Choroid plexus epithelial cell (primary cell): ENCODE data around the gene ENTPD2.
"Not testable (repeated sequence)": the region's sequence is repeated elsewhere in the genome, so short reads cannot be mapped to it uniquely, and the experiment has no call there.

Experiments
- DNase-seq: peaks from one replicate; pipeline ENCODE4 v3.0.0-alpha.2; 2010; ENCODE audit warnings: low read depth
- H3K4me3 ChIP-seq: 2 replicates; pipeline ENCODE4 v1.5.1; 2011; ENCODE audit warnings: low read depth, mild to moderate bottlenecking, control low read depth, low read length, moderate library complexity
- TF ChIP-seq, protein P1 (sequence below): conservative IDR thresholded peaks from 2 replicates; pipeline ENCODE4 v1.5.1; 2011; ENCODE audit warnings: low read depth, mild to moderate bottlenecking, control low read depth, inconsistent platforms, low read length, moderate library complexity

ENTPD2 gene

DNA sequence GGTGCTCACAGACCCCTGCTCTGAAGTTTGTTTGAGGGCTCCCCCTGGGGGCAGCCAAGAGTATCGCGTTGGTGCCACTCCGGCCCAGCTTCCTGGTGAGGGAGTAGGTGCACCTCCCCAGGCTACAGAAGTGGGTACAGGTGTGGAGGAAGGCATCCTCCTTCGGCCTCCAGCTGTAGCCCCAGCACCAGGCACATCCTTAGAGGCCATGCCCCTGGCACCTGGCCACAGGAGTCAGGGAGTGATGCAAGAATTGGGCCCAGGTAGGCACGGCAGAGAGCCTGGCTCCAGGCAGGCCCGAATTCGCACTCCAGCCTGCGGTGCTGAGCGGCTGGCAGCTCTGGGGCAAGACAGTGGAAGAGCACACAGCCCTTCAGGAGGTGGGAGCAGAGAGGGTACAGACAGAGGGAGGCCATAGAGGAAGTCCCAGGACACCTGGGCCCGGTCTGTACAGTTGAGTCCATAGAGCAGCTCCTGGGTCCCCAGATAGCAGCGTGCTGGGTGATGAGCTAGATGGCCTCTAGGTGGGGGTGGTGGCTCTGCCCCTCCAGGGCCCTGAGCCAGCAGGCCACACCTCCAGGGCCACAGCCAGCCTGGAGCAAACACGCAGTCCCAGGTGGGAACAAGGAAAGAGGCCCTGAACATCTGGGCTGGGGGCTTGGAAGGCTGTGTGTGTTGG lies 14.1 kb upstream of the ENTPD2 start:
- DNase-seq: peak; percentile 83
- no peak overlapping the region for H3K4me3 ChIP-seq
- TF ChIP-seq, protein P1, sequence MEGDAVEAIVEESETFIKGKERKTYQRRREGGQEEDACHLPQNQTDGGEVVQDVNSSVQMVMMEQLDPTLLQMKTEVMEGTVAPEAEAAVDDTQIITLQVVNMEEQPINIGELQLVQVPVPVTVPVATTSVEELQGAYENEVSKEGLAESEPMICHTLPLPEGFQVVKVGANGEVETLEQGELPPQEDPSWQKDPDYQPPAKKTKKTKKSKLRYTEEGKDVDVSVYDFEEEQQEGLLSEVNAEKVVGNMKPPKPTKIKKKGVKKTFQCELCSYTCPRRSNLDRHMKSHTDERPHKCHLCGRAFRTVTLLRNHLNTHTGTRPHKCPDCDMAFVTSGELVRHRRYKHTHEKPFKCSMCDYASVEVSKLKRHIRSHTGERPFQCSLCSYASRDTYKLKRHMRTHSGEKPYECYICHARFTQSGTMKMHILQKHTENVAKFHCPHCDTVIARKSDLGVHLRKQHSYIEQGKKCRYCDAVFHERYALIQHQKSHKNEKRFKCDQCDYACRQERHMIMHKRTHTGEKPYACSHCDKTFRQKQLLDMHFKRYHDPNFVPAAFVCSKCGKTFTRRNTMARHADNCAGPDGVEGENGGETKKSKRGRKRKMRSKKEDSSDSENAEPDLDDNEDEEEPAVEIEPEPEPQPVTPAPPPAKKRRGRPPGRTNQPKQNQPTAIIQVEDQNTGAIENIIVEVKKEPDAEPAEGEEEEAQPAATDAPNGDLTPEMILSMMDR: peak; percentile 88

DNA sequence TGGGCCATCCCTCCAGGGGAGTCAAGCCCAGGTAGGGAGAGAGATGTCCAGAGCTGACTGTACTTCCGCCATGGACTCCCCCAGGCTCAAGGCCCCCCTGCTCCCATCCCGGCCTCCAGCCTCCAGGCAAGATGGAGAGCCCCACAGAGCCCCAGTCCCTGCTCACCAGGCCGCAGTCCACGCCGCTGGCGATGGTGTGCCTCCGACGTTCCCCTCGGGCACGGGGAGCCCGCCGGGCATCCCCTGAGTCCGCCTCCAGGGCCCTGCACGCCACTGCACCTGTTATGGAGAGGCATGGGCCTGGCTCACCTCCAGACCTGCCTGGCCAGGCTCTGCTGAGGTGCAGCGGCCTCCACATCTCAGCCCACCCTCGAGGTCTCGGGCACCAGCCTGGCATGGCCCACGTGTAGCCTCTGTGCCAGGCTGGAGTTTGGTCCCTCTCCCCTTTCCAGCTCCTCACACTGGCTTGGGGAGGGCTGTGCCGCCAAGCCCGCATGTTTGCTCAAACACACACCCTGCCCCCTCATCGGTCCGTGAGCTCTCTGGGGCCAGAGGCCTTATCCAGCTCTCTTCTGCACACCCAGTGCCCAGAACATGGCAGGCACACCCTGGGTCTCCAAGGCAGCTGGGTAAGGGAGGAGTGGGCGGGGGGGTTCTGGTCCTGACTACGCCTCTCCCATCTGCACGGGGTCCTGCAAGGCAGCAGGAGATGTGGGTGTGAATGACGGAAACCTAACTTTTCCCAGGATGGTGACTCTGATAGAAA lies 12.4 kb upstream of the ENTPD2 start:
- H3K4me3 ChIP-seq: no peak overlapping the region
- TF ChIP-seq, protein P1: no peak

DNA sequence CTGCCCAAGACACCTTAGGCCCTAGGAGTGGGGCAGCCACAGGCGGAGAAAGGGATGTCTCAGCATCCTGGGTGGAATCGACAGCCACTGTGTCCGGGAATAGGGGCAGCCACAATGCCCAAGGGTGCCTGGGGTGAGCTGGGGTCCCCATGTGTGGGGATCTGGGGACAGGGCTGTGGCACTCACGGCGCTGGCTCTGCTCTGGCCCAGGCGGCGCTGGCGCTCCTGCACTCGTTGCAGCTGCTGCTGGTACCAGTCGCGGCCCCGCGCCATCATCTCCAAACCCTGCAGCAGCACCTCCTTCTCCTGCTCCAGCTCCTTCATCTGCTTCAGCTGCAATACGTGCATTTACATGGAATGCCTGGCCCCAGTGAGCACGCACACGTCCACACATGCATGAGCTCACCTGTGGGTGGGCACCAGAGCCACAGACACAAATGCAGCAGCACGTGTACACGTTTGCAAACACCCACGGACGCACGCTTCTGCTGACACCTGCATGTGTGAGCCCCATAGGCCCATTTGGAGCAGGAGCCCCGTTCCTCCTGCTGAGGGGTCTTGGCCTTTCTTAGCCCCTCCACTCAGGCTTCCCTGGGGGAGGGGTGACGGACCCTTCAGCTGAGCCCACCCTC lies 11.6 kb upstream of the ENTPD2 start:
- TF ChIP-seq, protein P1: no peak
- DNase-seq: no peak
- no peak overlapping the region for H3K4me3 ChIP-seq

More for the DNA sequence above, 12.4 kb upstream of the ENTPD2 start:
- DNase-seq: no peak

DNA sequence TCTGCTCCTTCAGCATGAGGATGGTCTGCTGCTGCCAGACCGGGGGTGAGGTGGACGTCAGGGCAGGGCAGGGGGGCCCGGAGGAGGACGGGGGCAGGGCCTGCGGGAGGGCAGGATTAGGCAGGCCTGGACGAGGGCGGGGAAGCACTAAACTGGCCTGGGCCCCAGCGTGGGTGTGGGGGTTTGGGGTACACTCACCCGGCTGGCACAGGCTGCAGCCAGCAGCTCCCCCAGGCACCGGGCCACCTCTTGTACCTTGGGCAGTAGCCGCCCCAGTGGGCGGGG lies 11.0 kb upstream of the ENTPD2 start:
- DNase-seq: no peak
- H3K4me3 ChIP-seq: no peak overlapping the region
- TF ChIP-seq, protein P1: no peak

DNA sequence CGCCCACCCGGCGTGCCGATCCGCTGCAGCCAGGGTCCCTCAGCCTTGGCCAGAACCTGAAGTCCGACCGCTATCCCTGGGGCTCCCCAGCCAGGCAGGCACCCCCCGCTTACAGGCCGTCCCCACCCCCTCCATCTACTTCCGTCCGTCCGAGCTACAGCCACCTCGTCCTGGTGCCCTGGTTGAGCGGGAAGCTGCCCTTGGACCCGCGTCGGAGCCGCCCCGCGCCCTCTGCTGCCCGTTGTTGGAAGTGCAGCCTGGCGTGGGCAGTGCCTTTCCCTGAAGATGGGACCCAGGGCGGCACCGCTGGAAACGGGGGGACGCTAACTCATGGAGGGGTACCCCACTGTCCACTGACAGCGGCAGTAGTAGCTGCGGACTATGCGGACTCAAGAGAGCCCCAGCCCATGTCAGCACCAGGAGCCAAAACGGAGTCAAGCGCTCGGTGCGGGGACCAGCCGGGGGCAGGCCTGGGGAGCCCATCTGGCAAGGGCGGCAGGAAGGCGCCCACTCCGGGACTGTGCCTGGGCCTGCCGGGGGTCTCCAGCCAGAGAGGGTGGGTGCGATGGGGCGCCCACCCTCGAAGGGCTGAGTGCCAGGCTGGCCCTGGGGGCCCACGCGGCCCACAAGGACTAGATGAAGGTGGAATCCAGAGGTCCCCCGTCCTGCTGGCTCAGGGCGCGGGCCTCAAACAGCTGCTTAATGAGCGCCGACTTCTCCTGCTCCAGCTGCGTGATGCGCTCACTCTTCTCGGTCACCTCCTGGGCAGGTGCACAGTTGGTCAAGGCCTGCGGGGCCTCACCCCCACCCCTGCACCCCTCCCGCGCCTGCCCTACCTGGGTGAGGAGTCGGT lies 10.4 kb upstream of the ENTPD2 start:
- TF ChIP-seq, protein P1: peak; percentile 87
- peak; percentile 43 for DNase-seq
- no peak overlapping the region for H3K4me3 ChIP-seq

DNA sequence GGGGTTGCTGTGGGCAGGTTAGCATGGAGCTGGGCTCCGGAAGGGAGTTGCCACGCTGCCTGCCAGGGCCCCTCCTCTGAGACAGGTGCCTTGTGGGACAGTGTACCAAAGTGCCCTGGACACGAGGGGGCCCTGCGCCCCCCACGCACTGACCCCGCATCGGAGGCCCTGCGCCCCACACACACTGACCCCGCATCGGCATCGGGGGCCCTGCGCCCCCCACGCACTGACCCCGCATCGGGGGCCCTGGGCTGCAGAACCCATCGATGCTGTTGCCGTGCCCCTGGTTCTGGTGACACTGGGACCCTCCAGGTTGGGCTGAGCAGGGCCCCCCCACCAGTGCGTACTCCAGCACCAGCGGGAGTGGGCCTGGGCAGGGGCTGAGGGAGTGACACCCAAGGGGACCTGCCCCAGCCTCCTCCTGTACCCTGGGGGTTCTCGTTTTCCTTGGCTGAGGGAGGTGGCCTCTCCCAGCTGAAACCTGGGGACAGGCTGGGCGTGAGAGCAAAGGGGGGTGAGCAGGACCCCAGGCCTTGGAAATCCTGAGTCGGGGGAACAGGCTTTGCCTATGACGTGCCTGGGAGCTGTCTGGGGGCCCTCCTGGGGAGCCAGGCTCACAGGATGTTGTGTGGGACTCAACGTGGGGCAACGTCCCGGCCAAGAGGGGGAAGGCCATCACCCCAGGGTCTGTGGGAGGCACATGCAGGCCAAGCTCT lies 9.6 kb upstream of the ENTPD2 start:
- TF ChIP-seq, protein P1: no peak
- DNase-seq: no peak
- H3K4me3 ChIP-seq: no peak overlapping the region

DNA sequence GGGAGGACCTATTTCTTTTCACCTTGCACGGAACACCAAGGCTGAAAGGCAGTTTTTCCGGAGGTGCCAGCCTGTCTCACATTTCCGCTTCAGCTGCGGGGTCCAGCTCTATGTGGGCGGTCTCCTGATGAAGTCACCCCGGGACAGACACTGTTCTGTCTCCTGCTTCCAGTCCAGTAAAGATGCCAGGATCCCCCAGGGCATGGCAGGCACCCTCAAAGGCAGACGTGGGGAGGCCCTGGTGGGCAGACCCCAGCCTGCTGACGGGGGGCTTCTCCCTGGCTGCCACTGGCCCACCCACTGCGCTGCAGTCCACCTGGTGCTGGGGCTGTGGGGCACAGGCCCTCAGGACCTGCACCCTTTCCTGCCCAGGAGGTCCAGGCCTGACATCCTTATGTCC lies 8.9 kb upstream of the ENTPD2 start:
- not testable (repeated sequence) for DNase-seq, H3K4me3 ChIP-seq
